Smooth muscle cell of the umbilical artery (primary cell): Measurements from ENCODE around the gene APOBEC3A. TPM values are rescaled to one million over a fixed set of nuclear protein-coding genes. Genes with fewer than 3 reads are reported as not detected.

Source experiments
- total RNA-seq: library from RNA; depleted of rRNA; stranded (reverse); fragments of >200 nt; gene quantifications from 2 replicates; pipeline ENCODE4 v1.2.3, GENCODE V29; 2014

The APOBEC3A gene
- total RNA-seq, result not detected in 2 replicates

DNA sequence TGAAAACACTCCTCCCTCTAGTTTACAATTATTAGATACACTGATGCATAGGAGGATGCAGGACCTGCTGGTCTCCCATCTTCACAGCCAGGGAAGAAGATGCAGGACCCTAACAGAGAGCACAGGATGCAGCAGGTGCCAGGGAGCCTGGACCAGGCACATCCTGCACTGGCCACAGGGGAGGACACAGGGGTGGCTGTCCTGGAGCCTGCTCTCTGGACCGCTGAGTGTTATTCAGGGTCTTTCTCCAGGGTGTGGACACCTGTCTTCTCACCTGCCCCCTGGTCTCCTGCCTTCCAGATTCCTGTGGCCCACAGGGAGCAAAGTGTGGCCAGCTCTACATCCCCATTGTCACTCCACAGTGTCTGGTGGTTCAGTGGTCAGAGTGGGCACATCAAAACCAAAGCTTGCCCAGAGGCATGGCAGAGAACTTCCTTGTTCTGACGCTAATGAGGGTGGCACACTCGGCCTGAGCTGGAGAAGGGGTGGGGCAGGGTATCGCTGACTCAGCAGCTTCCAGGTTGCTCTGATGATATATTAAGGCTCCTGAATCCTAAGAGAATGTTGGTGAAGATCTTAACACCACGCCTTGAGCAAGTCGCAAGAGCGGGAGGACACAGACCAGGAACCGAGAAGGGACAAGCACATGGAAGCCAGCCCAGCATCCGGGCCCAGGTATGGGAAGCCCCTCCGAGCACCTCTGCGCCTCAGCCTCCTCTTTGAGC lies at the start of gene APOBEC3A:
TSS of gene APOBEC3A (plus strand) at position 564 of the 725 bp plus-strand sequence. CDS start at position 647, 83 bp downstream.

DNA sequence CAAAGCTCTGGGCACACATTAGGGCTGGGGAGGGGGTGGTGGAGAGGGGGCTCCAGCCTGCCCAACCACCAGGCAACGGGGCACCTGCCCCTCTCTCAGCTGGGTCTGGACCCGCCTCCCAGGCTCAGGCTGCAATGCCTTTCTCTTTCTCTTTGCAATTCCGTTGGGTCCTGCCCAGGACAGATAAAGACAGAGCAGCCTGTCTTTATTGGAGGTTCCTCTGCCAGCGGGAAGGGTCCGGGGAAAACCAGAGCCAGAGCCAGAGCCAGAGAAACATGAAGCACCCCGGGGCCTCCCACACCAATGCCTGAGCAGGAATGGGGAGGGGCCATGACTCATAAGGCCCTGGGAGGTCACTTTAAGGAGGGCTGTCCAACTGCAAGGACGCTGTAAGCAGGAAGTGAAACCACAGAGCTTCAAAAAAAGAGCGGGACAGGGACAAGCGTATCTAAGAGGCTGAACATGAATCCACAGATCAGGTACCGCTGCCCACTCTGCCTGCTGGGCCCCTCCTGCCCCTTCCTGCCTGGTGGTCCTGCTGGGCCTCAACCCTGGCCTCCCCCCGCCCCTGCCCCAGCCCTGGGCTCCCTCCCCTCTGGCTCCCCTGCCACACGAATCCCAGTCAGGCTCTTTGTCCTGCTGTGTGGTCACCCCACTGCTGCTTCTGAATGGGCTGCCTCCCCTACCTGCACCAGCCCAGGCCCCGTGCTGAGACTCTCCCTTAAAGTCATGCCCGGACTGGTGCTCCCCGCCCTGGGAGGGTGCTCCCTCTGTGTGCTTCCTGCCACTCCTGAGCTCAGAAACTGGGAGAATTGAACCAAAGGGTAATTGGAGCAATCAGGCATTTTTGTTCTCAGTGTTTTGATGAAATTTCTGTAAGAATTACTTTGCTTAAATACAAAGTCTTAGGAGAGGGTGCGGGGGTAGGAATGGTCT lies 24.9 kb downstream of the APOBEC3A start, which contains the start of gene APOBEC3B:
TSS of gene APOBEC3B (plus strand) at position 356 of the 936 bp plus-strand sequence. CDS start at position 463, 107 bp downstream.

Other genes with a start within 250 kb of the APOBEC3A start
- gene SUN2, start 201.6 kb upstream of the APOBEC3A start, total RNA-seq, result 83.4 and 109 TPM in 2 replicates
- 18.7 and 22.3 TPM in 2 replicates for gene DNAL4, start 163.5 kb upstream of the APOBEC3A start, total RNA-seq
- gene NPTXR, start 113.6 kb upstream of the APOBEC3A start, total RNA-seq, result 17.2 and 38.4 TPM in 2 replicates
- gene CBX6, start 85.4 kb upstream of the APOBEC3A start, total RNA-seq, result 31.2 and 48.6 TPM in 2 replicates
- gene APOBEC3B, start 24.7 kb downstream of the APOBEC3A start, total RNA-seq, result 0.30 and 2.8 TPM in 2 replicates
- gene APOBEC3C, start 56.6 kb downstream of the APOBEC3A start, total RNA-seq, result 7.7 and 22.3 TPM in 2 replicates
- gene APOBEC3D, start 63.5 kb downstream of the APOBEC3A start, total RNA-seq, result 0.59 and 0.65 TPM in 2 replicates
- 3.3 and 6.5 TPM in 2 replicates for gene APOBEC3F, start 83.3 kb downstream of the APOBEC3A start, total RNA-seq
- gene APOBEC3G, start 119.7 kb downstream of the APOBEC3A start, total RNA-seq, result 5.0 and 7.0 TPM in 2 replicates
- gene APOBEC3H, start 139.6 kb downstream of the APOBEC3A start, total RNA-seq, result not detected in 2 replicates
- 1.7 and 4.2 TPM in 2 replicates for gene CBX7, start 195.1 kb downstream of the APOBEC3A start, total RNA-seq